ENCODE measurements around the gene DUOX1. TPM values are rescaled to one million over a fixed set of nuclear protein-coding genes. Genes with fewer than 3 reads are reported as not detected.

DUOX1 gene
- total and polyA plus RNA-seq, 2 of the 13 experiments (the other 11 are each of a cell fraction or from before 2014, with no cell fraction given) = 0.03 TPM; not detected in 1

GRCh38 chr15:45118131-45118588 lies 11.6 kb upstream of the DUOX1 start (continued):
- no peak for TF ChIP-seq ZBTB14 (CRISPR knock-in tag; IDR thresholded peaks at IDR 0.05)
- 0 out of 2 replicates have a peak, but pooled peaks have one; percentile 56 for TF ChIP-seq ARHGAP35 (CRISPR knock-in tag; IDR thresholded peaks at IDR 0.05; ENCODE audit: borderline replicate concordance)
- peak; percentile 68 for TF ChIP-seq ZBTB7B (CRISPR knock-in tag; IDR thresholded peaks at IDR 0.05)
- TF ChIP-seq GZF1 (CRISPR knock-in tag; IDR thresholded peaks at IDR 0.05) = no peak
- peak; percentile 8; the same call in 1 of the 2 replicates for TF ChIP-seq BCL6 (CRISPR knock-in tag; IDR thresholded peaks at IDR 0.05)
- no peak for TF ChIP-seq MYNN (CRISPR knock-in tag; IDR thresholded peaks at IDR 0.05; ENCODE audit: low read depth)
- TF ChIP-seq ZNF556 (CRISPR knock-in tag; IDR thresholded peaks at IDR 0.05; ENCODE audit: borderline replicate concordance) = no peak
- TF ChIP-seq ZBTB21 (CRISPR knock-in tag; IDR thresholded peaks at IDR 0.05) = no peak
- TF ChIP-seq BHLHE40 (IDR thresholded peaks at IDR 0.05; ENCODE audit: low read length) = no peak
- TF ChIP-seq THAP11 (CRISPR knock-in tag; IDR thresholded peaks at IDR 0.05) = peak; percentile 60
- TF ChIP-seq ZNF234 (CRISPR knock-in tag; conservative IDR thresholded peaks at IDR 0.05) = no peak
- peak; percentile 45; the same call in 1 of the 2 replicates for TF ChIP-seq HOXA3 (CRISPR knock-in tag; IDR thresholded peaks at IDR 0.05)
- no peak for TF ChIP-seq MZF1 (CRISPR knock-in tag; IDR thresholded peaks at IDR 0.05; ENCODE audit: borderline replicate concordance)
- TF ChIP-seq ZNF709 (CRISPR knock-in tag; IDR thresholded peaks at IDR 0.05) = 0 out of 2 replicates have a peak, but pooled peaks have one; percentile 47
- TF ChIP-seq ZNF530 (CRISPR knock-in tag; IDR thresholded peaks at IDR 0.05; ENCODE audit: low read depth) = no peak
- TF ChIP-seq NKX3-1 (CRISPR knock-in tag; IDR thresholded peaks at IDR 0.05) = no peak
- no peak for TF ChIP-seq ZNF615 (CRISPR knock-in tag; IDR thresholded peaks at IDR 0.05; ENCODE audit: borderline replicate concordance)
- no peak for TF ChIP-seq TRIM22 (IDR thresholded peaks at IDR 0.05)
- TF ChIP-seq ESRRA (CRISPR knock-in tag; IDR thresholded peaks at IDR 0.05; ENCODE audit: low read depth) = no peak
- TF ChIP-seq NFRKB (IDR thresholded peaks at IDR 0.05) = no peak
- TF ChIP-seq MIXL1 (CRISPR knock-in tag; IDR thresholded peaks at IDR 0.05) = peak; percentile 70; the same call in 1 of the 2 replicates
- no peak for TF ChIP-seq TBP (CRISPR knock-in tag; IDR thresholded peaks at IDR 0.05)
- no peak for TF ChIP-seq ZHX1 (CRISPR knock-in tag; IDR thresholded peaks at IDR 0.05; ENCODE audit: low read depth)
- 0 out of 2 replicates have a peak, but pooled peaks have one; percentile 59 for TF ChIP-seq ZNF335 (CRISPR knock-in tag; IDR thresholded peaks at IDR 0.05)
- no peak for TF ChIP-seq NBN (conservative IDR thresholded peaks at IDR 0.05)
- TF ChIP-seq LRRFIP1 (CRISPR knock-in tag; conservative IDR thresholded peaks at IDR 0.05) = no peak
